HG02623 (cell line): ENCODE measurements around the gene RBM20.
"Not testable (repeated sequence)": the region's sequence is repeated elsewhere in the genome, so short reads cannot be mapped to it uniquely, and the experiment has no call there.

ENCODE experiments used
- ATAC-seq: cut with Tn5 transposase; IDR thresholded peaks from one replicate; pipeline ENCODE4 v1.9.1; 2021; ENCODE audit warnings: moderate library complexity; ENCODE audit not compliant: unreplicated experiment

RBM20 gene

DNA sequence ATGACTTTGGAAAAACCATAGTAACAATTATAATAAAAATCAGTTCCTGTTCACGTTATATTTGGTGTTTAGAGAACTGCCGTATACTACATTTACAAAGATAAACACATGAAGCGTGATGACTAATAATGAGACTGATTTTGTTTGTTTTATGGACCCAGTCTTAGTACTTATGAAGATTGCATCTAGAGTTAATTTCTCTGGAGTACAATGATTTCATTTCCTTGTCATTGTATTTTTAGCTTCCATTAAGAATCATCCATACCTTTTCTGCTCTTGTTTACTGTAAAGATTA lies 2.9 kb downstream of the RBM20 start:
- no peak for ATAC-seq

GRCh38 chr10:110648692-110649346 lies 4.7 kb downstream of the RBM20 start:
- ATAC-seq, result no peak

DNA sequence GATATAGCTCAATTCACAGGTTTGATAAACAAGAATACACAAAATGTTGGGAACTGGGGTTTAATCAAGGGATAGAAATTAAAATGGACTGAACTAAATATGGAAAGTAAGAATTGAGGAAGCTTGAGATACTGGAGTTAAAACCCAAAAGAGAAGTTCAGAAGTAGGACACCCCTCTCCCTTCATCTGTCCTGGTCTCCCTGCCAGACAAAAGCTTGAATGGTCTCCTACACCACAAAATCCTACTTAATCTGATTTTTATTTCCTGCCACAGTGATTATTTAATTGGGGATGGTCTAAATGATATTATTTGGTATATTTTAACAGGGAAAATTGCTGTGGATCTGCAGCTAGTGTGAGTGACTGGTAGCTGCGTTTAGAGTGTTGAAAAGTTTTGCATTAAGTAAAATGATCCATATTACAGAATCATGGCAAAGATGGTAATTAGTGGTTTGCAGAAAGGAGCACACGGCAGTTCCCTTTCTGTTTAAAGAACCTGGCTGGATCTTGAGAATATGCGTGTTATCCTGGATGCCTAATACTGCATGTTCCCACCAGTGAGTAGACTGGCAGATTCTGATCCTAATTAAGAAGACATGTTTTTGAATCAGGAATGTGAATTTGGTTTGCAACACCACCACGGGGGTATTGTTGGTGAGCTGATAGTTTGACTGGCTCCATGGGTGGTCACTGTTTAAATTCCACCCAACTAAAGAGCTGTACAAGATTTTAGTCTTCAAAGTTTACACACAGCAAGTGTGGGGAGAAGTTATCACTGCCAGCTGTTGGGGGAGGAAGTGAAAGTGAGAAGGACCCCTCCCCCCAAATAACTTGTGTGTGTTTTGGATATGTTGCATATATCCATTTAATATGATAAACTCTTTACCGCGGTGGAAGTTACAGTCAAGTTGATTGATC lies 5.5 kb downstream of the RBM20 start:
- ATAC-seq, result no peak

GRCh38 chr10:110650265-110650668 lies 6.1 kb downstream of the RBM20 start:
- no peak for ATAC-seq

DNA sequence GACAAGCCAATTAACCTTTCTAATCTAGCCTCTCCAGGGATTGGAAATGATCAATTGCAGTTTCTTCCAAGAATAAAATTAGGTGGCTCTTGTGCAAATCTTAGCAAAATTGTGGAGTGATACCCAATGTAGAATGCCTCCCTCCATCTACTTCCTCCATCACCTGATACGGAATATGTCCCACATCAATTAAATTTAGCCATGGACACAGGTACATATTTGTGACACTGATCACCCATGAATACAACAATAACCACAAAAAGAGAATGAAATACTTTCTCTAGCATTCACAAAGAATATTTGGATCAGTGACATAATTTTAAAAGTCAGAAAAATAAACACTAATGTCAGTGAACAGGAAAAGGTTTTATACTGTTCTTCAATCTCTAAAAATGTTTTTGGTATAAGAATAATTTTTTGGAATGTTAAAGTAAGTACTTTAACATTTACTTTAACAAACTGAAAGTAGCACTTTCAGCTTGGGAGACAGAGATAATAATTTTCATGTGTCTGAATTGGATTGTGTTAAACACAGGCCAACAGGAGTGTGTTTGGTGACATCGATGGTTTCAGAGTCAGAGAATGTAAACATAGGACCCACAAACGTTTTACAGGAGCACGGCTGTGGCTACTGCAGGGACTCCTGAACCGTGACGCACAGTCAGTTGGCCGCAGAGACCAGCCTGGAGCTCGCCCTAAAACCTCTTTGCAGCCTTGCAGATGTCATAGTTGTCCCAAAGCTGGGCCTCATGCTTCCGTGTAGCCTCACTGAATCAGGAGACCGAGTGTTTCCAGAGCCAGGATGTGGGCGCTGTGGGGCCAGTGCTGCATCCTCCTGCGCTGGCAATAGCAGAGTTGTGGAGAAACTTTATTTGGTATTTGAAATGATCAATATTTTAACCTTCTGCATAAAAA lies 7.2 kb downstream of the RBM20 start:
- ATAC-seq, result peak; percentile 67

- no peak for ATAC-seq
These were observed 8.5 kb downstream of the RBM20 start for GRCh38 chr10:110652475-110653118.

DNA sequence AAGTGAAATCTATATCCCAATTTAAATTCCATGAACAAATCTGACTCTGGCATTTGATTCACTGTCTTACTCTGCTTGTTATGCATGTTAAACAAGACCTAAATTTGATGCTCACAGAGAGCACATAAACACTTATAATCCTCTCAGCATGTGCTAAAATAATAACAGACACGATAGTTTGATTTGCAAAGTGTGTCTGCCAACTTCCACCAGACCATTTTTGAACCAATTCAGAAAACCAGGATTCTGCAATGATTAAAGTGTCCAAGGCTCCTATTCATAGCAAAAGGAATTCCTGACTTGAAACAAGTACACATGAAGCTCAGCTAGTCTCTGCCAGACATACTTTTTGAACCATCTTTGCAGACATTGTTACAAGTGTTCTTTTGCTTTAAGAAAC lies 11.2 kb downstream of the RBM20 start:
- no peak for ATAC-seq

DNA sequence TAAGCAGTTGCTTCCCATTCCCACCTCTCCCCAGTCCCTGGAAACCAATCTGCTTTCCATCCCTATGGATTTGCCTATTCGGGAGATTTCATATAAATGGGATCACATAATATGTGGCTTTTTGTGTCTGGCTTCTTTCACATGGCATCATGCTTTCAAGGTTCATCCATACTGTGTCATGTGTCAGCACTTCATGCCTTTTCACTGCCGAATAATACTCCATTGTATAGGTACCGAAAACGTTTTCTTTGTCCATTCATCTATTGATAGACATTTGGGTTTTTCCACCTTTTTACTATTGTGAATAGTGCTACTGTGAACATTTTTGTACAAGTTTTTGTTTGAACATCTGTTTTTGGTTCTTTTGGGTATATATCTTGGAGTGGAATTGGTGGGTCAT lies 12.5 kb downstream of the RBM20 start:
- ATAC-seq, result no peak

DNA sequence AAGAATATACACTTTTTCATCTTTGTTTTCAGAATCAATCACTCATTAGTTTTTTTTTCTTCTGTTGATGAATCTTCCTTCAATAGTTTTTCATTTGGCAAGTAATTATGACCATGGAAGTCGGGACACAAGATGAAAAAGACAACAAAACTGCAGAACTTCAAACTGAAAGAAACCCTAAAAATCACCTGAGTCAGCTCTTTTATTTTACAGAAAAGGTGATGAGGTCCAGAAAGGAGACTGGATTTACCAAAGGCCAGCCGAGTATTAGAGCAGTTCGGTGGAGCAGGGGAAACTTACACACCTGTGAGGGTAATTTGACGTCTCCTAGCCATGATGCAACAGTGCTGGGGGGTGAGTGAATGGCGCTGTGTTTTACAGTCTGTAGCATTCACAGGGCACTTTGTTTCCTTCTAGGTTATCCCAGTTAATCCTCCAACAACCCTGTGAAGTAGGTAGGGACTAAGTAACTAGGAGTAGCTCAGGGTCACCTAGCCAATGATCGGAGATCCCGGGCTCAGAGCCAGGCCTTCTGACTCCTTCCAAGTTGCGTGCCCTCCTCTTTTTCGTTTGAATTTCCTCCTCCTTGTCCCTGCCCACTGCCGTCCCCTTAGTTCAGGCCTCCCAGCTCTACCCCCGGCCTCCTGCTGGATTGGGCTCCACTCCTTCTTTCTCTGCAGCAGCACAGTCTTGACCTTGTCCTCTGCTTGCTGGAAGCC lies 14.0 kb downstream of the RBM20 start:
- ATAC-seq, result no peak

DNA sequence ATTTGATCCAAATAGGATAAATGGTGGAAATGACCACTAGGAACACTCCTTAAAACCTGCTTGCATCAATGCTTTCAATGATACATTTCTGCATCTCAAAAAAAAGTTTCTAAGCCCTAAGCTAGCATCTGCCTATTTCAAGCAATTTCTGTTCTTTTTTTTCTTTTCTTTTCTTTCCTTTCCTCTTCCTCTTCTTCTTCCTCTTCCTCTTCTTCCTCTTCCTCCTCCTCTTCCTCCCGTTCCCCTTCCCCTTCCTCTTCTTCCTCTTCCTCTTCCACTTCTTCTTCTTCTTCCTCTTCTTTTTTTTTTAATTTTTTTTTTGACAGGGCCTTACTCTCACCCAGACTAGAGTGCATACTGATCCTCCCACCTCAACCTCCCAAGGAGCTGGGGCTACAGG lies 15.4 kb downstream of the RBM20 start:
- no peak for ATAC-seq

GRCh38 chr10:110660289-110660688 lies 16.2 kb downstream of the RBM20 start:
- not testable (repeated sequence) for ATAC-seq

GRCh38 chr10:110661292-110661691 lies 17.2 kb downstream of the RBM20 start:
- ATAC-seq, result no peak

GRCh38 chr10:110664483-110665420 lies 20.6 kb downstream of the RBM20 start:
- no peak for ATAC-seq

GRCh38 chr10:110666259-110666658 lies 22.1 kb downstream of the RBM20 start:
- ATAC-seq, result not testable (repeated sequence)

DNA sequence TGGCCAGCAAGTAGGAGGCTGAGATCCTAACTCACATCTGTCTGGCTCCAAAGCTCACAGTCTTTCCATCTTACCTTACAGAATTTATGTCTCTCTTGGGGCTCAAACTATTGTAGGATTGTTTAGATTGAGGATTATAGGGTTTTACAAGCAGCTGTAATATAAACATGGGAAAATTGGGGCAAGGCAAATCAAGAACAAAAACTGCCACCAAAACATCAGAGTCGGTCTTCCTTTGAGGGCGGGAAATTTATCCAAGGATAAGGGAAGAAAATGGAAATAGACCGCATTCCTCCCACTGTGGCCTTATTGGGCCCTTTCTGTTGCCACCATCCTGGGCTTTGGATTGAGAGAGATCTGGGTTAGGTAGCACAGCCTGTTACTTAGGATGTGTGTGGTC lies 22.5 kb downstream of the RBM20 start:
- no peak for ATAC-seq

DNA sequence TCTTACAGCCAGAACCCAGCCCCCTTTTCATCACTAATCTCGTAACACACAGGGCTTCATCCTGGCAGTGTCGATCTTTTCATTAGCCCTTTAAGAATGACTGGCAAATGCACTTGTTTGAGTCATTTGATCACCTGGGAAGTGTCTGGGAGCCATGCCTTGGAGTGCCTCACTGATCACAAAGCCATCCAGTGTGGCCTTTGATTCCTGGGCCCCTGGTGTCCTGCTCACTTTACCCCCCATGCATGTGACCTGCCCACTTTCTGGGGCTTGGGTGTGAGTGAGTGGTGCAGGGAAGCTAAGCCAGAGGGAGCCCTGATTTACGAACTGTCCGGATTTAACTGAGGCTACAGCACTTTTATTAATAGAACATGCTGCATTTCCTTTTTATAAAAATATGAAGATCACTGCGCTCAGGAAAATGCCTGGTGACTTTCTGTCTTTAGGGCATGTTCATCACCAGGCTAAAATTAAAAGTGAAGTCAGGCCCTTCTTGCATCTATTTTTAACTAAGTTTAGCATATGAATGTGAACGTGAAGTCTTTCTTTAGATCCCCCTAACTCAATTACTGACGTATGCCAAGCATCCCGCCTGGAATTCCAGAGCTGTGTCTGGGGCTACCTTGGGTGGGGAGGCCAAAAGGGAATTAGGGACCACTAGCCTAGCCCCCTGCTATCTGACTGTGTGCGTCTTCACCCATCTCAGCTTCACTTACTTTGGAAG lies 23.6 kb downstream of the RBM20 start:
- no peak for ATAC-seq

GRCh38 chr10:110668443-110668842 lies 24.3 kb downstream of the RBM20 start:
- no peak for ATAC-seq

DNA sequence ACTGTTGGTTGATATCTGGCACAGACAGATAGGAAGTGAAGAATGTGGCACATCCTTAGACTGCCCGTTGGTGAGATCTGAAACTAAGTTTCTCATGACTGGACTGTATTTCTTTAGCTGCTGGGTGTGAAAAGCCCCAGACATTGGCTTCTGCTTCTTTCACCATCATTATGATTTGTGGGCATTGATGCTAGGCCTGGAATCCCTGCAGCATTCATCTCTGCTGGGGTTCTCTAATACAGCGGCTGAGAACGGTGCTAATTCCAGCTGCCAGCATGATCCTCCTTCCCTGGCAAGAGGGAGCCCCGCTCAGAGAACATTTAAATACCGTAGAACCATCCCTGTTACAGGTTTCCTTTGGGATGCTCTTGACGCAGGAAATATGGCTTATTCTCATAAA lies 26.2 kb downstream of the RBM20 start:
- ATAC-seq, result no peak
